ENCODE results near the gene WDR33. TPM values are rescaled to one million over a fixed set of nuclear protein-coding genes. Genes with fewer than 3 reads are reported as not detected.

WDR33 gene
- total and polyA plus RNA-seq, 2 of the 13 experiments (the other 11 are each of a cell fraction or from before 2014, with no cell fraction given): 54.9 to 78.2 TPM

GRCh38 chr2:127857265-127857808 lies 46.4 kb upstream of the WDR33 start:
- intact Hi-C loops (cut with micrococcal nuclease; ENCODE audit: unreplicated experiment): no loop called here
- H3K9me3 ChIP-seq (ENCODE audit: low read length): no peaks in the 10 kb centered on the region
- no peak for DNase-seq (ENCODE audit: low spot score)
- H3K4me1 ChIP-seq (ENCODE audit: insufficient read depth, low read length): peaks cover 56% of the 10 kb centered on the region
- TSS peak; percentile 79 for BruUV-seq (replicated peaks)
- peak overlapping the region; percentile 93 for H3K4me2 ChIP-seq (ENCODE audit: low read depth, low read length)
- peak; percentile 39 for FAIRE-seq
- H3K27me3 ChIP-seq (ENCODE audit: control insufficient read depth in 1 of 2, insufficient read depth in 2 of 2, low read length in 2 of 2): no peaks in the 10 kb centered on the region; a peak in 1 of 5 replicates
- POLR2A ChIA-PET: interaction anchor here (1.0 to 1.1 kb wide), 4 partner anchors 11 to 452 kb away, joined by 3 to 4 read pairs (median 4); no protein-coding TSS in a partner anchor
- H3K79me2 ChIP-seq (ENCODE audit: insufficient read depth, low read length): peaks cover 56% of the 10 kb centered on the region
- H3K9ac ChIP-seq (ENCODE audit: insufficient read depth, low read depth, low read length): peak overlapping the region; percentile 96
- H2AFZ ChIP-seq (ENCODE audit: low read length): no peak overlapping the region
- ATAC-seq: peak; percentile 13
- CTCF ChIA-PET (ENCODE audit: low intra/inter-chr PET ratio, low total read pairs): no interaction called here
- in situ Hi-C loops (cut with HindIII; ENCODE audit: extremely low pct_ligation_motif_present, low pct_unique_long_range_greater_than_20kb): no loop called here
- peak overlapping the region; percentile 97 to 99 (median 97) for H3K4me3 ChIP-seq (replicated peaks in 1 of 3; ENCODE audit: insufficient read depth in 1 of 3, low read depth in 2 of 3, low read length in 3 of 3)
- WGBS (ENCODE audit: low lambda C conversion rate): 3% methylated on average over 18 of the region's 18 CpGs
- H3K36me3 ChIP-seq (replicated peaks in 1 of 2; ENCODE audit: control insufficient read depth in 1 of 2, insufficient read depth in 2 of 2, low read length in 2 of 2): peaks cover 7 to 23% of the 10 kb centered on the region in 2 experiments
- H3K27ac ChIP-seq (ENCODE audit: extremely low read length, insufficient read depth, low read length): peak overlapping the region; percentile 89
- peaks cover 33% of the 10 kb centered on the region for H4K20me1 ChIP-seq (ENCODE audit: insufficient read depth, low read length)
- TF ChIP-seq ZNF879 (CRISPR knock-in tag; IDR thresholded peaks at IDR 0.05) (peak; percentile 84; the same call in 1 of the 2 replicates), SMAD9 (CRISPR knock-in tag; IDR thresholded peaks at IDR 0.05) (0 out of 2 replicates have a peak, but pooled peaks have one; percentile 11), RFX5 (IDR thresholded peaks at IDR 0.05; ENCODE audit: low read depth, low read length) (no peak), ZNF724P (CRISPR knock-in tag; IDR thresholded peaks at IDR 0.05; ENCODE audit: borderline replicate concordance) (0 out of 2 replicates have a peak, but pooled peaks have one; percentile 35), ZNF710 (CRISPR knock-in tag; IDR thresholded peaks at IDR 0.05; ENCODE audit: borderline replicate concordance) (0 out of 2 replicates have a peak, but pooled peaks have one; percentile 6), AKAP8 (CRISPR knock-in tag; IDR thresholded peaks at IDR 0.05) (no peak), ZBTB20 (CRISPR knock-in tag; IDR thresholded peaks at IDR 0.05; ENCODE audit: borderline replicate concordance, low read depth) (peak; percentile 38; the same call in 1 of the 2 replicates), FOXJ3 (CRISPR knock-in tag; IDR thresholded peaks at IDR 0.05; ENCODE audit: borderline replicate concordance) (peak; percentile 55; the same call in 1 of the 2 replicates), ZNF644 (CRISPR knock-in tag; IDR thresholded peaks at IDR 0.05; ENCODE audit: low read depth) (no peak), SSRP1 (CRISPR knock-in tag; IDR thresholded peaks at IDR 0.05) (no peak), FOXA3 (CRISPR knock-in tag; IDR thresholded peaks at IDR 0.05) (no peak), ZNF17 (CRISPR knock-in tag; IDR thresholded peaks at IDR 0.05) (0 out of 2 replicates have a peak, but pooled peaks have one; percentile 30), FOXC1 (CRISPR knock-in tag; IDR thresholded peaks at IDR 0.05; ENCODE audit: borderline replicate concordance) (peak; percentile 2), NFYB (CRISPR knock-in tag; IDR thresholded peaks at IDR 0.05) (no peak), HDAC1 (CRISPR knock-in tag; IDR thresholded peaks at IDR 0.05) (no peak)
- TF ChIP-seq, protein P1, sequence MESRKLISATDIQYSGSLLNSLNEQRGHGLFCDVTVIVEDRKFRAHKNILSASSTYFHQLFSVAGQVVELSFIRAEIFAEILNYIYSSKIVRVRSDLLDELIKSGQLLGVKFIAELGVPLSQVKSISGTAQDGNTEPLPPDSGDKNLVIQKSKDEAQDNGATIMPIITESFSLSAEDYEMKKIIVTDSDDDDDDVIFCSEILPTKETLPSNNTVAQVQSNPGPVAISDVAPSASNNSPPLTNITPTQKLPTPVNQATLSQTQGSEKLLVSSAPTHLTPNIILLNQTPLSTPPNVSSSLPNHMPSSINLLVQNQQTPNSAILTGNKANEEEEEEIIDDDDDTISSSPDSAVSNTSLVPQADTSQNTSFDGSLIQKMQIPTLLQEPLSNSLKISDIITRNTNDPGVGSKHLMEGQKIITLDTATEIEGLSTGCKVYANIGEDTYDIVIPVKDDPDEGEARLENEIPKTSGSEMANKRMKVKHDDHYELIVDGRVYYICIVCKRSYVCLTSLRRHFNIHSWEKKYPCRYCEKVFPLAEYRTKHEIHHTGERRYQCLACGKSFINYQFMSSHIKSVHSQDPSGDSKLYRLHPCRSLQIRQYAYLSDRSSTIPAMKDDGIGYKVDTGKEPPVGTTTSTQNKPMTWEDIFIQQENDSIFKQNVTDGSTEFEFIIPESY (CRISPR knock-in tag; IDR thresholded peaks at IDR 0.05): no peak
- TF ChIP-seq, protein P2, sequence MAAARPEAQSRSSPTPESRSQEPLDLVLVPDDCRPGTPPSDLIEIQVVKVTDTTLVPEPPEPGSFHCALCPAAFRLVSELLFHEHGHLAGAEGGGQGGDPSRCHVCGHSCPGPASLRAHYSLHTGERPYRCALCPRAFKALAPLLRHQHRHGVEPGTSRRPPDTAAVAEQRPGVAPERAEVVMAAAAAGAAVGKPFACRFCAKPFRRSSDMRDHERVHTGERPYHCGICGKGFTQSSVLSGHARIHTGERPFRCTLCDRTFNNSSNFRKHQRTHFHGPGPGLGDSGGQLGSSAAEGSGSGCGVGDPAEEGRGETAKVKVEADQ (CRISPR knock-in tag; IDR thresholded peaks at IDR 0.05; ENCODE audit: borderline replicate concordance): no peak
- TF ChIP-seq, protein P3, sequence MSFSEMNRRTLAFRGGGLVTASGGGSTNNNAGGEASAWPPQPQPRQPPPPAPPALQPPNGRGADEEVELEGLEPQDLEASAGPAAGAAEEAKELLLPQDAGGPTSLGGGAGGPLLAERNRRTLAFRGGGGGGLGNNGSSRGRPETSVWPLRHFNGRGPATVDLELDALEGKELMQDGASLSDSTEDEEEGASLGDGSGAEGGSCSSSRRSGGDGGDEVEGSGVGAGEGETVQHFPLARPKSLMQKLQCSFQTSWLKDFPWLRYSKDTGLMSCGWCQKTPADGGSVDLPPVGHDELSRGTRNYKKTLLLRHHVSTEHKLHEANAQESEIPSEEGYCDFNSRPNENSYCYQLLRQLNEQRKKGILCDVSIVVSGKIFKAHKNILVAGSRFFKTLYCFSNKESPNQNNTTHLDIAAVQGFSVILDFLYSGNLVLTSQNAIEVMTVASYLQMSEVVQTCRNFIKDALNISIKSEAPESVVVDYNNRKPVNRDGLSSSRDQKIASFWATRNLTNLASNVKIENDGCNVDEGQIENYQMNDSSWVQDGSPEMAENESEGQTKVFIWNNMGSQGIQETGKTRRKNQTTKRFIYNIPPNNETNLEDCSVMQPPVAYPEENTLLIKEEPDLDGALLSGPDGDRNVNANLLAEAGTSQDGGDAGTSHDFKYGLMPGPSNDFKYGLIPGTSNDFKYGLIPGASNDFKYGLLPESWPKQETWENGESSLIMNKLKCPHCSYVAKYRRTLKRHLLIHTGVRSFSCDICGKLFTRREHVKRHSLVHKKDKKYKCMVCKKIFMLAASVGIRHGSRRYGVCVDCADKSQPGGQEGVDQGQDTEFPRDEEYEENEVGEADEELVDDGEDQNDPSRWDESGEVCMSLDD (CRISPR knock-in tag; IDR thresholded peaks at IDR 0.05; ENCODE audit: borderline replicate concordance): no peak
